ENCODE results near the gene OSBP2.

OSBP2 gene

GRCh38 chr22:30870451-30871345 lies 176.0 kb downstream of the OSBP2 start:
- no peak overlapping the region for H3K9ac ChIP-seq (ENCODE audit: low read length)
- no peaks in the 10 kb centered on the region for H3K36me3 ChIP-seq (ENCODE audit: insufficient read depth, low read length)
- no peaks in the 10 kb centered on the region for H3K4me1 ChIP-seq (ENCODE audit: insufficient read depth, low read length, severe bottlenecking)
- H3K9me2 ChIP-seq (ENCODE audit: low read depth, low read length), result no peaks in the 10 kb centered on the region
- H3F3A ChIP-seq (ENCODE audit: insufficient read depth, low read length), result no peaks in the 10 kb centered on the region
- no peak overlapping the region for H2AFZ ChIP-seq (ENCODE audit: low read length)
- H3K27me3 ChIP-seq (ENCODE audit: insufficient read depth, low read length), result no peaks in the 10 kb centered on the region; the same call in 1 of the 2 replicates
- H3K4me2 ChIP-seq (ENCODE audit: low read length), result no peak overlapping the region
- H4K20me1 ChIP-seq (ENCODE audit: insufficient read depth, low read length), result no peaks in the 10 kb centered on the region
- TF ChIP-seq CTCF (IDR thresholded peaks at IDR 0.05; ENCODE audit: low read length) (no peak), EZH2 (IDR thresholded peaks at IDR 0.05; ENCODE audit: borderline replicate concordance, low read length) (no peak)
- H3K79me2 ChIP-seq (ENCODE audit: insufficient read depth, low read length), result no peaks in the 10 kb centered on the region
- no peaks in the 10 kb centered on the region for H3K9me3 ChIP-seq (ENCODE audit: low read length)
- H3K27ac ChIP-seq (ENCODE audit: low read depth, low read length, poor library complexity, severe bottlenecking), result no peak overlapping the region
- H3K4me3 ChIP-seq (ENCODE audit: low read depth, low read length, poor library complexity, severe bottlenecking), result no peak overlapping the region

- Histone ChIP-seq H3K4me2 (ENCODE audit: low read length) (no peak overlapping the region), H3K4me1 (ENCODE audit: insufficient read depth, low read length, severe bottlenecking) (no peaks in the 10 kb centered on the region), H3K27ac (ENCODE audit: low read depth, low read length, poor library complexity, severe bottlenecking) (no peak overlapping the region)
Observed at GRCh38 chr22:30871391-30872284, 177.0 kb downstream of the OSBP2 start.

More at GRCh38 chr22:30871391-30872284, 177.0 kb downstream of the OSBP2 start:
- H3K79me2 ChIP-seq (ENCODE audit: insufficient read depth, low read length), result no peaks in the 10 kb centered on the region
- H3F3A ChIP-seq (ENCODE audit: insufficient read depth, low read length), result no peaks in the 10 kb centered on the region
- no peak overlapping the region for H3K4me3 ChIP-seq (ENCODE audit: low read depth, low read length, poor library complexity, severe bottlenecking)
- no peak overlapping the region for H2AFZ ChIP-seq (ENCODE audit: low read length)
- TF ChIP-seq EZH2 (IDR thresholded peaks at IDR 0.05; ENCODE audit: borderline replicate concordance, low read length), result no peak
- TF ChIP-seq CTCF (IDR thresholded peaks at IDR 0.05; ENCODE audit: low read length), result no peak
- peaks cover 2% of the 10 kb centered on the region; the same call in 1 of the 2 replicates for H3K27me3 ChIP-seq (ENCODE audit: insufficient read depth, low read length)
- H3K9ac ChIP-seq (ENCODE audit: low read length), result no peak overlapping the region
- H3K9me3 ChIP-seq (ENCODE audit: low read length), result no peaks in the 10 kb centered on the region
- no peaks in the 10 kb centered on the region for H3K9me2 ChIP-seq (ENCODE audit: low read depth, low read length)
- H3K36me3 ChIP-seq (ENCODE audit: insufficient read depth, low read length), result no peaks in the 10 kb centered on the region
- H4K20me1 ChIP-seq (ENCODE audit: insufficient read depth, low read length), result no peaks in the 10 kb centered on the region

All from OCI-LY1 (cell line).